ENCODE data around the gene ITGA3. TPM values are rescaled to one million over a fixed set of nuclear protein-coding genes. Genes with fewer than 3 reads are reported as not detected.

Gene ITGA3
- polyA plus RNA-seq, 1 experiment, result 39.9 TPM

DNA sequence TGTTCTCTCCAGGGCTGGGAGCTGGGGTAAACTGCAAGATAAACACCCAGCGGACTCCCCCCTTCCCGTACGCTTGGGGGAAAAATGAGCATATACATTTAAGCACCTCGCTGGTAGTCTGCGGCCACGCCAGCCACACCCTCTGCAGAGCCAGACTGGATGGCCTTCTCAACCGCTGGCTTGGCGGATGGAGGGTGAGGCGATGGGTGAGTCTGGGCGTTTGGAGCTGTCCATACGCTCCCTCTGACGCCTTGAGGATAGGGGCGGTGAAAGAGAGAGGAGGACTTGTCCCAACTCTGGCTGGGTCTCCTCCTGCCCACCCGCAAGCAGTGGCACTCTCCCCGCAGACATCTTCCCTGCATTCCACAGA is 1.0 kb downstream of the ITGA3 start:
- Histone ChIP-seq H3K4me3 (ENCODE audit: low read depth, low read length) (peak overlapping the region; percentile 77), H3K9me3 (ENCODE audit: control insufficient read depth, insufficient read depth, low read length) (no peaks in the 10 kb centered on the region), H3K27ac (ENCODE audit: low read depth, low read length) (peak overlapping the region; percentile 47), H3K27me3 (ENCODE audit: control insufficient read depth, insufficient read depth, low read length) (no peaks in the 10 kb centered on the region)
- TF ChIP-seq, protein P1, sequence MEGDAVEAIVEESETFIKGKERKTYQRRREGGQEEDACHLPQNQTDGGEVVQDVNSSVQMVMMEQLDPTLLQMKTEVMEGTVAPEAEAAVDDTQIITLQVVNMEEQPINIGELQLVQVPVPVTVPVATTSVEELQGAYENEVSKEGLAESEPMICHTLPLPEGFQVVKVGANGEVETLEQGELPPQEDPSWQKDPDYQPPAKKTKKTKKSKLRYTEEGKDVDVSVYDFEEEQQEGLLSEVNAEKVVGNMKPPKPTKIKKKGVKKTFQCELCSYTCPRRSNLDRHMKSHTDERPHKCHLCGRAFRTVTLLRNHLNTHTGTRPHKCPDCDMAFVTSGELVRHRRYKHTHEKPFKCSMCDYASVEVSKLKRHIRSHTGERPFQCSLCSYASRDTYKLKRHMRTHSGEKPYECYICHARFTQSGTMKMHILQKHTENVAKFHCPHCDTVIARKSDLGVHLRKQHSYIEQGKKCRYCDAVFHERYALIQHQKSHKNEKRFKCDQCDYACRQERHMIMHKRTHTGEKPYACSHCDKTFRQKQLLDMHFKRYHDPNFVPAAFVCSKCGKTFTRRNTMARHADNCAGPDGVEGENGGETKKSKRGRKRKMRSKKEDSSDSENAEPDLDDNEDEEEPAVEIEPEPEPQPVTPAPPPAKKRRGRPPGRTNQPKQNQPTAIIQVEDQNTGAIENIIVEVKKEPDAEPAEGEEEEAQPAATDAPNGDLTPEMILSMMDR (IDR thresholded peaks at IDR 0.05; ENCODE audit: low read depth, low read length), result no peak
- ChIA-PET CTCF (interaction anchor here (1.0 to 1.4 kb wide), 6 partner anchors 10 to 38 kb away, joined by 3 to 8 read pairs (median 4); no protein-coding TSS in a partner anchor), POLR2A (interaction anchor here (1.0 to 2.9 kb wide), 3 partner anchors 24 to 144 kb away, joined by 3 to 16 read pairs (median 7); partner anchors contain the start of gene COL1A1)
- no peak for DNase-seq (ENCODE audit: low read depth, low spot score)

DNA sequence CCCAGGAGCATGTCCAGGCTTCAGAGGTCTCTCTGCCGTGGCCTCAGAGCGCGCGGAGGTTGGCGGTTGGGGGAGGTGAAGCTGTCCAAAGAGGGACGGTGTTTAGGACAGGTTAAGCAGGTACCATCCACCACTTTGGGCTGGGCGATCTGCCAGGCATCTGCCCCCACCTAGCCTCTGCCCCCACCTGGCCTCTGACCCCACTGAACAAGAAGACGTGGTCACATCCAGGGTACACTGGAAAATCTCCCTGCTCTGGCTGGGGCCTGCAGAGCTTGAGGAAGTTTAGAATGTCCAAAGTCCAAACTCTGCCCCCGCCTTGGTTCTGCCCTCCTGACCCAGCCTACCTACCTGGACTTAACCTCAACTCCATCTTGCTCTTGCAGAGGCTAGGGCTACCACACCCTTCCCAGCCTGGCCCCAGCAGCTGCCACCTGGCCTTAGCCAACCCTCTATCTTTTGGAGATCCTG is 1.6 kb downstream of the ITGA3 start:
- Histone ChIP-seq H3K27me3 (ENCODE audit: control insufficient read depth, insufficient read depth, low read length) (no peaks in the 10 kb centered on the region), H3K4me3 (ENCODE audit: low read depth, low read length) (peak overlapping the region; percentile 77), H3K9me3 (ENCODE audit: control insufficient read depth, insufficient read depth, low read length) (no peaks in the 10 kb centered on the region), H3K27ac (ENCODE audit: low read depth, low read length) (peak overlapping the region; percentile 21)
- ChIA-PET POLR2A (interaction anchor here (1.0 to 2.9 kb wide), 3 partner anchors 24 to 144 kb away, joined by 3 to 16 read pairs (median 7); partner anchors contain the start of gene COL1A1), CTCF (interaction anchor here (1.0 to 1.4 kb wide), 3 partner anchors 20 to 37 kb away, joined by 3 to 8 read pairs (median 3); no protein-coding TSS in a partner anchor)
- no peak for DNase-seq (ENCODE audit: low read depth, low spot score)
- TF ChIP-seq, protein P1 (IDR thresholded peaks at IDR 0.05; ENCODE audit: low read depth, low read length), result no peak

DNA sequence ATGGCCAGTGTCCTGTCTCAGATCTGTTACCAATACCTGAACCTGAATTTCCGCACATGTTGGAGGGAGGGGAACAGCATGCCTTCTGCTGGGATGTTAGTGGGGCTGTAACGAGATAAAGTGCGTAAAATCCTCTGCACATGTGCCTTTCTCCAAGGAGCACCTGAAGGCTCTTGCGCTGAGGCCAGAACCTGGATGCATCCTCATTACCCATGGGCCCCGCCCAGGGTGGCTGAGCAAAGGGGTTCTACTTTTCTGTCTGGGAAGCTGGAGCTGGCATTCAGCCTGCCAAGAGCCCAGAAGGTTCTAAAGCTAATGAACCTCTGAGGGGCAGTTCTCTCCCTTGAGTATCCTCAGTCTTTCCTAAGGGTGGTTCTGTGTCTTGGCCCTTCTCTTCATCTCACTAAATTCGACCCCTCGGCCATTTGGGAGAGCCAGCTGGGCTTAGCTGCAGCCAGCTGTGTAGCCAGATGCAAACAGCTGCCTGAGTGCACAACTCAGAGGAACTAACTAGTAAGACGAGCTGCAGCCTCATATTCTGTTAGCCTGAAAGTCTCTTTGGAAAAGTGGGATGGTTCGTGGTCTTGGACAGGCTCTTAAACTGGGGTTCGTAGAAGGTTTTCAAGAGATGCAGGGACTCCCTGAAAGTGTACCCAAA is 2.5 kb downstream of the ITGA3 start:
- ChIA-PET POLR2A (no interaction called here), CTCF (interaction anchor here (0.6 kb wide), 1 partner anchor 36 kb away, joined by 6 read pairs; the partner anchor contains the start of gene PDK2)
- H3K27me3 ChIP-seq (ENCODE audit: control insufficient read depth, insufficient read depth, low read length), result no peaks in the 10 kb centered on the region
- peak overlapping the region; percentile 44 for H3K4me3 ChIP-seq (ENCODE audit: low read depth, low read length)
- no peak for DNase-seq (ENCODE audit: low read depth, low spot score)
- no peaks in the 10 kb centered on the region for H3K9me3 ChIP-seq (ENCODE audit: control insufficient read depth, insufficient read depth, low read length)
- no peak overlapping the region for H3K27ac ChIP-seq (ENCODE audit: low read depth, low read length)
- TF ChIP-seq, protein P1 (IDR thresholded peaks at IDR 0.05; ENCODE audit: low read depth, low read length), result no peak

DNA sequence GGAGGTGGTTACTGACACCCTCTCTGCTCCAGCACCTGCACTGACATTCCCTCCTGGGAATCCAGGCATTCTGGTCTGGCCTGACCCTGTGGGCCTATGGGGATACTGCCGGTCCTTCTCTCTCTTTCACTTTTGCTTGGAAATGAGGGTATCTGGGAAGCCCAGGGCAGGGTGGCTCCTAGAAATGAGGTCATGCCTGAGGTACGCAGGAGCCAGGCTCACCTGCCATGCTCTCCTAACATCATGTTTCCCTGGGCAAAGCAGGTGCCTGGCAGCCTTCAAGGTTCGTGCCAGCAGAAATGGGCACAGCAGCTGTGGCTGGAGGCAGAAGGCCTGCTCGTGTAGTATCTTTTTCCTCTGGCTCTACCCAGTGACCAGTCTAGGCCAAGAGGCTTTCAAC is 3.3 kb downstream of the ITGA3 start:
- TF ChIP-seq, protein P1 (IDR thresholded peaks at IDR 0.05; ENCODE audit: low read depth, low read length), result no peak
- Histone ChIP-seq H3K27me3 (ENCODE audit: control insufficient read depth, insufficient read depth, low read length) (no peaks in the 10 kb centered on the region), H3K27ac (ENCODE audit: low read depth, low read length) (peak overlapping the region; percentile 77), H3K9me3 (ENCODE audit: control insufficient read depth, insufficient read depth, low read length) (no peaks in the 10 kb centered on the region), H3K4me3 (ENCODE audit: low read depth, low read length) (peak overlapping the region; percentile 44)
- DNase-seq (ENCODE audit: low read depth, low spot score), result no peak
- ChIA-PET CTCF (interaction anchor here (2.2 kb wide), 1 partner anchor 35 kb away, joined by 13 read pairs; no protein-coding TSS in a partner anchor), POLR2A (interaction anchor here (0.6 kb wide), 1 partner anchor 361 kb away, joined by 3 read pairs; no protein-coding TSS in a partner anchor)

DNA sequence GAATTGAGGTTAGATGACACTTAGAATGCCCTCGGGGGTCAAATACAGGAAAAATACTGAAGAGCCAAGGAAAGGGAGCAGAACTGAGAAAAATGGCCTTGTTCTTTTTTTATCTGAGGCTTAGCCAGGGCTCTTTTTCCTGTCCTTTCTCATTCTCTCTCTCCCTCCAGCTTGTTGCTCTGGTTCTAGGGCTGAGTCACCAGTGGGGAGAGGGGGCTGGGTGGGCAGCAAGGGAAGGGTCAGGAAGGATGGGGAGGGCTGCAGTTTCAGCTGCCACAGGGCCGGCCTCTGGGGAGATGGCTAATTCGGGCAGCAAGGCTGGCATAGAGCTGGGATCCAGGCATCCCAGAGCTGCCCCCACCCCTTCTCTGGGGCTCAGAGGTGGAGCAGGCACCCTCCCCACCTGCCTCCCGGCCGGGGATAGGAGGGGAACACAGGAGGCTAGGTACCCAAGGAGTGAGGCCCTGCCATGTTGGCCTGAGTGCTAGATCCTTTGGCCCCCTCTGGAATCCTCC is 3.9 kb downstream of the ITGA3 start:
- Histone ChIP-seq H3K9me3 (ENCODE audit: control insufficient read depth, insufficient read depth, low read length) (no peaks in the 10 kb centered on the region), H3K4me3 (ENCODE audit: low read depth, low read length) (peak overlapping the region; percentile 36), H3K27me3 (ENCODE audit: control insufficient read depth, insufficient read depth, low read length) (no peaks in the 10 kb centered on the region), H3K27ac (ENCODE audit: low read depth, low read length) (peak overlapping the region; percentile 77)
- no peak for DNase-seq (ENCODE audit: low read depth, low spot score)
- ChIA-PET CTCF (interaction anchor here (2.2 kb wide), 1 partner anchor 34 kb away, joined by 13 read pairs; no protein-coding TSS in a partner anchor), POLR2A (interaction anchor here (0.6 kb wide), 2 partner anchors 362 to 483 kb away, joined by 3 read pairs; no protein-coding TSS in a partner anchor)
- TF ChIP-seq, protein P1 (IDR thresholded peaks at IDR 0.05; ENCODE audit: low read depth, low read length), result no peak
